HEK293T (cell line): ENCODE results near the gene LRP1-AS.

ENCODE experiments used
- CTCF ChIA-PET: fragments of 350-600 bp; formaldehyde crosslinking; extraction: SDS; loops from one replicate; lab custom pipeline; 2021; ENCODE audit warnings: antibody characterized with exemption, inconsistent platforms; lab: Yijun Ruan, JAX
- POLR2A ChIA-PET: fragments of 350-600 bp; formaldehyde crosslinking; extraction: SDS; loops from one replicate; lab custom pipeline; 2020; ENCODE audit warnings: antibody characterized with exemption, inconsistent platforms; lab: Yijun Ruan, JAX
- DNase-seq: peaks from one replicate; pipeline ENCODE4 v3.0.0; 2012; ENCODE audit warnings: mixed read lengths; ENCODE audit errors: extremely low spot score
- ARNT ChIP-seq: fragments of 450-650 bp; IDR thresholded peaks from 2 replicates; pipeline ENCODE4 v1.6.1; 2017; ENCODE audit warnings: mild to moderate bottlenecking
- CTBP1 ChIP-seq: fragments of 450-650 bp; IDR thresholded peaks from 2 replicates; pipeline ENCODE4 v1.6.1; 2016; ENCODE audit warnings: borderline replicate concordance
- ELF4 ChIP-seq: fragments of 450-650 bp; IDR thresholded peaks from 2 replicates; pipeline ENCODE4 v1.6.1; 2017; ENCODE audit warnings: antibody characterized with exemption
- FOXA1 ChIP-seq: fragments of 450-650 bp; IDR thresholded peaks from 2 replicates; pipeline ENCODE4 v1.6.1; 2016; ENCODE audit warnings: mild to moderate bottlenecking
- FOXK2 ChIP-seq: fragments of 450-650 bp; IDR thresholded peaks from 2 replicates; pipeline ENCODE4 v1.6.1; 2016; ENCODE audit warnings: mild to moderate bottlenecking
- FOXM1 ChIP-seq: fragments of 450-650 bp; IDR thresholded peaks from 2 replicates; pipeline ENCODE4 v1.6.1; 2017; ENCODE audit warnings: mild to moderate bottlenecking, borderline replicate concordance
- HDGF ChIP-seq: fragments of 450-650 bp; IDR thresholded peaks from 2 replicates; pipeline ENCODE4 v1.6.1; 2017; ENCODE audit warnings: antibody characterized with exemption, borderline replicate concordance
- L3MBTL2 ChIP-seq: fragments of 450-650 bp; conservative IDR thresholded peaks from 2 replicates; pipeline ENCODE4 v1.6.1; 2016; ENCODE audit warnings: mild to moderate bottlenecking
- LEF1 ChIP-seq: fragments of 450-650 bp; IDR thresholded peaks from 2 replicates; pipeline ENCODE4 v1.6.1; 2017; ENCODE audit warnings: mild to moderate bottlenecking, borderline replicate concordance
- NFRKB ChIP-seq: fragments of 450-650 bp; IDR thresholded peaks from 2 replicates; pipeline ENCODE4 v1.6.1; 2016; ENCODE audit warnings: mild to moderate bottlenecking, moderate library complexity
- SP1 ChIP-seq: fragments of 450-650 bp; IDR thresholded peaks from 2 replicates; pipeline ENCODE4 v1.6.1; 2017
- SUZ12 ChIP-seq: fragments of 450-650 bp; IDR thresholded peaks from 2 replicates; pipeline ENCODE4 v1.6.1; 2016; ENCODE audit warnings: mild to moderate bottlenecking
- TARDBP ChIP-seq: fragments of 450-650 bp; IDR thresholded peaks from 2 replicates; pipeline ENCODE4 v1.6.1; 2016
- ZNF384 ChIP-seq: fragments of 450-650 bp; IDR thresholded peaks from 2 replicates; pipeline ENCODE4 v1.6.1; 2016
- TF ChIP-seq, protein P1 (sequence below): fragments of 450-650 bp; IDR thresholded peaks from 2 replicates; pipeline ENCODE4 v1.6.1; 2016

Gene LRP1-AS

GRCh38 chr12:57111031-57111734 is 36.2 kb downstream of the LRP1-AS start, which contains the start of gene STAT6:
STAT6 (minus strand) TSS chr12:57111362; CDS start chr12:57108278, 3,084 bp downstream.
- peak; percentile 37 for DNase-seq
- TF ChIP-seq SUZ12, result no peak
- no peak for TF ChIP-seq ARNT
- no peak for TF ChIP-seq ELF4
- no peak for TF ChIP-seq HDGF
- no peak for TF ChIP-seq CTBP1
- TF ChIP-seq, protein P1, sequence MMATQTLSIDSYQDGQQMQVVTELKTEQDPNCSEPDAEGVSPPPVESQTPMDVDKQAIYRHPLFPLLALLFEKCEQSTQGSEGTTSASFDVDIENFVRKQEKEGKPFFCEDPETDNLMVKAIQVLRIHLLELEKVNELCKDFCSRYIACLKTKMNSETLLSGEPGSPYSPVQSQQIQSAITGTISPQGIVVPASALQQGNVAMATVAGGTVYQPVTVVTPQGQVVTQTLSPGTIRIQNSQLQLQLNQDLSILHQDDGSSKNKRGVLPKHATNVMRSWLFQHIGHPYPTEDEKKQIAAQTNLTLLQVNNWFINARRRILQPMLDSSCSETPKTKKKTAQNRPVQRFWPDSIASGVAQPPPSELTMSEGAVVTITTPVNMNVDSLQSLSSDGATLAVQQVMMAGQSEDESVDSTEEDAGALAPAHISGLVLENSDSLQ, result no peak
- TF ChIP-seq LEF1, result no peak
- POLR2A ChIA-PET, result interaction anchor here (0.6 to 2.6 kb wide), 36 partner anchors 9 to 984 kb away, joined by 3 to 46 read pairs (median 5); partner anchors contain the start of genes ESYT1, LRP1, NAB2 and NACA
- CTCF ChIA-PET, result interaction anchor here (0.6 to 3.8 kb wide), 23 partner anchors 10 to 475 kb away, joined by 3 to 48 read pairs (median 9); partner anchors contain the start of gene NEMP1

GRCh38 chr12:57110104-57111030 is 37.1 kb downstream of the LRP1-AS start:
- DNase-seq, result peak; percentile 61
- ChIA-PET POLR2A (interaction anchor here (1.0 to 2.6 kb wide), 16 partner anchors 8 to 385 kb away, joined by 3 to 46 read pairs (median 8); partner anchors contain the start of genes LRP1, NAB2, NACA and NEMP1), CTCF (interaction anchor here (0.6 to 3.8 kb wide), 14 partner anchors 11 to 474 kb away, joined by 3 to 48 read pairs (median 12); partner anchors contain the start of gene NEMP1)
- peak; percentile 75 for TF ChIP-seq L3MBTL2
- TF ChIP-seq TARDBP, result no peak

- ChIA-PET POLR2A (interaction anchor here (1.0 kb wide), 1 partner anchor 357 kb away, joined by 3 read pairs; the partner anchor contains the start of gene PRIM1), CTCF (interaction anchor here (0.6 to 3.8 kb wide), 3 partner anchors 11 to 107 kb away, joined by 3 to 17 read pairs (median 5); no protein-coding TSS in a partner anchor)
- TF ChIP-seq ELF4 (no peak), NFRKB (no peak), FOXK2 (no peak), ARNT (no peak), LEF1 (no peak), FOXM1 (no peak), L3MBTL2 (no peak), SUZ12 (no peak)
- no peak for DNase-seq
Observed at GRCh38 chr12:57109207-57110103, 38.0 kb downstream of the LRP1-AS start.

DNA sequence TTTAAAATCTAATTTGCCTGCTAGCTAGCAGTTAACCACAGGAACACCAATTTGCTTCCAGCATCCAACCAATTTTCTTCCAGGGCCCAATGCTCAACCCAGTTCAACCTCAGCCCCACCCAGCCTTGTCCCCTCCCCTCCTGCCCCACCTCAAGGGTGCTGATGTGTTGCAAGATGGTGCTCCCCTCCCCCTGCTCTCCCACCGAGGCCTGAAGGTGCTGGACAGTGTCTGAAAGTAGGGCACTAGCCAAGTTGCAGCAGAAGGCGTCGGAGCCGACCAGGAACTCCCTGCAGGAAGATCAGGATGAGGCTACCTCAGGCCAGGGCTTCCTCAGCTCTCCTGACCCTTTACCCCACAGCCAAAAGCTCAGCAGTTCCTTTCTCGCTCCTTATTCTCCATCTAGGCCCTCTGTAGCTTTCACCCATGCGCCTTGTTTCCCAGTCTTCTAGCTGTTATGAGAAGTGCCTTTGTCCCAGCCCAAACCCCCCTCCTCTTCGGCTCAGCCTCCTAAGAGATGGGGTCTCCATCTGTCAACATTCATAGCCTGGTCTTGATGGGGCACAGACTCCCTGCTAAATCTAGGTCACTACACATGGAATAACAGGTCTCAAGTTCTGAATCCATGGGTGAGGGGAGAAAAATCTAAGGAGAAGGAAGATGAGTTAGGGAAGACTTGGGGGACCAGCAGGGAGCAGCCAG is 39.8 kb downstream of the LRP1-AS start:
- POLR2A ChIA-PET, result interaction anchor here (1.5 kb wide), 1 partner anchor 12 kb away, joined by 4 read pairs; no protein-coding TSS in a partner anchor
- TF ChIP-seq HDGF, result no peak
- CTCF ChIA-PET, result no interaction called here
- no peak for DNase-seq

- ChIA-PET POLR2A (interaction anchor here (1.5 kb wide), 1 partner anchor 10 kb away, joined by 4 read pairs; no protein-coding TSS in a partner anchor), CTCF (interaction anchor here (0.9 kb wide), 1 partner anchor 37 kb away, joined by 3 read pairs; no protein-coding TSS in a partner anchor)
- TF ChIP-seq FOXA1 (no peak), ZNF384 (no peak), LEF1 (no peak), CTBP1 (no peak), ELF4 (no peak), SP1 (no peak), HDGF (no peak), NFRKB (no peak), SUZ12 (no peak), ARNT (no peak), FOXM1 (no peak)
Observed at GRCh38 chr12:57106021-57106708, 41.3 kb downstream of the LRP1-AS start.

More at GRCh38 chr12:57106021-57106708, 41.3 kb downstream of the LRP1-AS start:
- no peak for DNase-seq
